Measurements from ENCODE around the gene RPS26. TPM values are rescaled to one million over a fixed set of nuclear protein-coding genes. Genes with fewer than 3 reads are reported as not detected.

The RPS26 gene
- total and polyA plus RNA-seq, 9 of the 15 experiments (the other 6 are each of a cell fraction or from before 2014, with no cell fraction given): 70.2 to 1,589 (median 852) TPM

GRCh38 chr12:56078931-56079722, 37.4 kb downstream of the RPS26 start (continued):
- TF ChIP-seq ZNF318 (IDR thresholded peaks at IDR 0.05; ENCODE audit: borderline replicate concordance in 1 of 2, low read depth in 1 of 2) (no peak), ETS1 (conservative IDR thresholded peaks at IDR 0.05; ENCODE audit: control insufficient read depth, low read depth, low read length) (no peak), HNRNPLL (IDR thresholded peaks at IDR 0.05; ENCODE audit: low read depth, low read length, poor library complexity, severe bottlenecking) (no peak), ZNF740 (CRISPR knock-in tag; IDR thresholded peaks at IDR 0.05) (no peak), ZNF740 (tag; IDR thresholded peaks at IDR 0.05) (no peak), MIER1 (IDR thresholded peaks at IDR 0.05; ENCODE audit: low read depth) (no peak), NFIX (CRISPR knock-in tag; IDR thresholded peaks at IDR 0.05; ENCODE audit: low read depth) (no peak), LARP7 (IDR thresholded peaks at IDR 0.05) (no peak), ETS2 (tag; IDR thresholded peaks at IDR 0.05; ENCODE audit: borderline replicate concordance, poor library complexity, severe bottlenecking) (no peak), CHAMP1 (IDR thresholded peaks at IDR 0.05) (no peak), PCBP2 (IDR thresholded peaks at IDR 0.05; ENCODE audit: low read depth, low read length, poor library complexity, severe bottlenecking) (no peak), MCM5 (IDR thresholded peaks at IDR 0.05; ENCODE audit: low read depth) (no peak), RB1 (IDR thresholded peaks at IDR 0.05; ENCODE audit: low read depth) (peak; percentile 52; the same call in 1 of the 2 replicates)
